GM12875 (cell line): Measurements from ENCODE around the gene UCHL5.

Experiments used
- H3K4me3 ChIP-seq: one replicate; pipeline ENCODE4 v1.5.1; 2011; ENCODE audit warnings: low read depth, low read length, control low read depth
- TF ChIP-seq, protein P1 (sequence below): IDR thresholded peaks from 2 replicates; pipeline ENCODE4 v1.5.1; 2011; ENCODE audit warnings: low read depth, mild to moderate bottlenecking, control low read depth, inconsistent platforms, low read length, moderate library complexity, borderline replicate concordance; ENCODE audit not compliant: insufficient read depth

UCHL5 gene

DNA sequence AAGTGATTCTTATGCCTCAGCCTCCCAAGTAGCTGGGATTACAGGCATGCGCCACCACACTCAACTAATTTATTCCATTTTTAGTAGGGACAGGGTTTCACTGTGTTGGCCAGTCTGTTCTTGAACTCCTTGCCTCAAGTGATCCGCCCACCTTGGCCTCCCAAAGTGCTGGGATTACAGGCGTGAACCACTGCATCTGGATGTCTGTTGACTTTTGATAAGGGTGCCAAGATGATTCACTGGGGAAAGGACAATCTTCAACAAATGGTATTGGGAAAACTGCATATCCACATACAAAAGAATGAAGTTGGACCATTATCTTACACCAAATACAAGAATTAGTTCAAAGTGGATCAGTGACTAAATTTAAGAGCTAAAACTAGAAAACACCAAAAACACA is 20.0 kb upstream of the UCHL5 start:
- no peak overlapping the region for H3K4me3 ChIP-seq
- TF ChIP-seq, protein P1, sequence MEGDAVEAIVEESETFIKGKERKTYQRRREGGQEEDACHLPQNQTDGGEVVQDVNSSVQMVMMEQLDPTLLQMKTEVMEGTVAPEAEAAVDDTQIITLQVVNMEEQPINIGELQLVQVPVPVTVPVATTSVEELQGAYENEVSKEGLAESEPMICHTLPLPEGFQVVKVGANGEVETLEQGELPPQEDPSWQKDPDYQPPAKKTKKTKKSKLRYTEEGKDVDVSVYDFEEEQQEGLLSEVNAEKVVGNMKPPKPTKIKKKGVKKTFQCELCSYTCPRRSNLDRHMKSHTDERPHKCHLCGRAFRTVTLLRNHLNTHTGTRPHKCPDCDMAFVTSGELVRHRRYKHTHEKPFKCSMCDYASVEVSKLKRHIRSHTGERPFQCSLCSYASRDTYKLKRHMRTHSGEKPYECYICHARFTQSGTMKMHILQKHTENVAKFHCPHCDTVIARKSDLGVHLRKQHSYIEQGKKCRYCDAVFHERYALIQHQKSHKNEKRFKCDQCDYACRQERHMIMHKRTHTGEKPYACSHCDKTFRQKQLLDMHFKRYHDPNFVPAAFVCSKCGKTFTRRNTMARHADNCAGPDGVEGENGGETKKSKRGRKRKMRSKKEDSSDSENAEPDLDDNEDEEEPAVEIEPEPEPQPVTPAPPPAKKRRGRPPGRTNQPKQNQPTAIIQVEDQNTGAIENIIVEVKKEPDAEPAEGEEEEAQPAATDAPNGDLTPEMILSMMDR, result no peak

DNA sequence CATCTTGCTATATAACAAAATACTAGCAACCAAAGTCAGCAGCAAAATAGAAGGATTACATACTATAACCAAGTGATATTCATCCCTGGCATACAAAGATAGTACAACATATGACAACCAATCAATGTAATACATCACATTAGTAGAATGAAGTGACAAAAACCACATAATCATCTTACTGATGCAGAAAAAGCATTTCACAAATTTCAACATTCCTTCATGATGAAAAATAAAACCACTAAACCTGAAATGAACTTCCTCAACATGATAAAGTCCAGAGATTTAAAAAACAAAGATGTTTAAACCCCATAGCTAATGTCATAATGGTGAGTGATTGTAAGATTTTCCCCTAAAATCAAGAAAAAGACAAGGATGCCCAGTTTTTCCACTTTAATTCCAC is 18.8 kb upstream of the UCHL5 start:
- no peak overlapping the region for H3K4me3 ChIP-seq
- TF ChIP-seq, protein P1, result no peak

DNA sequence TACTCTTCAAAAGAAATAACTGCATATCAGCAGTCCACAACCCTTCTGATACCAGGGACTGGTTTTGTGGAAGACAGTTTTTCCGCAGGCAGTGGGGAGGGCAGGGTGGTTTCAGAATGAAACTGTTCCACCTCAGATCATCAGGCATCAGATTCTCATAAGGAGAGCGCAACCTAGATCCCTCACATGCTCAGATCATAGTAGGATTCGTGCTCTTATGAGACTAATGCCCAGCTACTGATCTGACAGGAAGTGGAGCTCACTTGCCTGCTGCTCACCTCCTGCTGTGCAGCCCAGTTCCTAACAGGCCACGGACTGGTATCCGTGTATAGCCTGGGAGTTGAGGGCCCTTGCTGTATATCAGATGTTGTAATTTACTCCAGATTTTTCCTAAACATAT is 11.8 kb upstream of the UCHL5 start:
- H3K4me3 ChIP-seq, result no peak overlapping the region
- TF ChIP-seq, protein P1, result no peak

DNA sequence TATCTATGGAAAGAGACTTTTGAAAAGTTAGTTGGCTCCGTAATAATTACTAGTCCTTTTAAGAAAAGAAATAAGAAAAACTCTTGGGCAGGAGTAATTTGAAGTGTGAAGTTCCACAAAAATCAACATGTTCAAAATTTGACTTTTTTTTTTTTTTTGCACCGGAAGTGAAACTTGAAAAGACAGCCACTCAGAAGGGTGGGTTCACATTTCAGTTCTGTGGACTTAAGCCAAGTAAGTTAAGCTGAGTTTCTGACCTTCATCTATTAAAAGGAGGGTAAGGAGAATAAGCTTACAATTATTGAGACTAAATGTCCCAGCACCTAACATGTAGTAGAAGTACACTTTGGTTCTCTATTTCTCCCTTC is 11.2 kb upstream of the UCHL5 start:
- TF ChIP-seq, protein P1, result no peak
- H3K4me3 ChIP-seq, result no peak overlapping the region

DNA sequence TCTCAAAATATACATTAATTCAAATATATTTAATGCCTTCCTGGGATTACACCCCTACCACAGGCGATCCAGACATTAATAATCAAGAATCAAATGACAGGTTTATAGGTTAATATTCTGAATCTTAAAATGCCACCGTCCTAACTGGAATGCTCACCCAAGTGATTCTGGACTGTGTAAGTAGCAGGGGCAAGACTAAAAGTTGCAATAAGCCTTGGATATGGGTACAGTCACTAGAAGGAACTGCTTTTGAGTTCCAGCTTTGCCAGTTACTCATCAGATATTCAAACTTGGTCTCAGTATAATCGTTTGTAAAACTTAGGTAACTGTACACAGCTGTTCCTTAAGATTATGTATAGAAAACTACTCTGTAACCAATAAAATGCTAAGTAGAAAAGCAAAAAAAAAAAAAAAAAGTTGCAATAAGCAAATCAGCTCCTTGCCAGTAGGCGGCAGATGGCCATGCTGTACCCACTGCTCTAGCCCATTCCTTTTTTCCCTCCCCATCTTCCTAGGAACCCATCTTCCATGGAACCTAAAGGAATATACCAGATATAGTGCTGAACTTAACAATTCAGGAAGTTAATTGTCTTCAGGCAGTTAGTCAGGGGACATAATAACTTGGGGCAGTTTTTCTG is 10.7 kb upstream of the UCHL5 start:
- no peak overlapping the region for H3K4me3 ChIP-seq
- TF ChIP-seq, protein P1, result peak; percentile 49; the same call in 1 of the 2 replicates

DNA sequence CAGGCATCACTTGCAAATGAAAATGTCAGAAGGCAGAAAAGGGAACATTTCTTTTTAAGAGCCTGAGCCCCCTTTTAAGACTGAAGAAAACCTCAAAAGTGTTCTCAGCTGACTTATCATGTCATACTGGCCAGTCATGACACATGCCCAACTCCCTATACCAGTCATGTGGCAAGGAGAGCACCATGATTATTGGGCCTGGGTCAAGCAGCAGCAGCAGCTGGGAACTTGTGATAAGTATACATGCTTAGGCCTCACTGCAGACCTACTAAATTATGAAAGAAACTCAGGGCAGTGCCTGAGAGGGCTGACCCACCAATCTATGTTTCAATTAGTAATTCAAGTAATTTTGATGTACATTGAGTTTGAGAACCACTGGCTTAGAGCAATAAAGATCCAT is 8.9 kb upstream of the UCHL5 start:
- no peak overlapping the region for H3K4me3 ChIP-seq
- TF ChIP-seq, protein P1, result no peak

DNA sequence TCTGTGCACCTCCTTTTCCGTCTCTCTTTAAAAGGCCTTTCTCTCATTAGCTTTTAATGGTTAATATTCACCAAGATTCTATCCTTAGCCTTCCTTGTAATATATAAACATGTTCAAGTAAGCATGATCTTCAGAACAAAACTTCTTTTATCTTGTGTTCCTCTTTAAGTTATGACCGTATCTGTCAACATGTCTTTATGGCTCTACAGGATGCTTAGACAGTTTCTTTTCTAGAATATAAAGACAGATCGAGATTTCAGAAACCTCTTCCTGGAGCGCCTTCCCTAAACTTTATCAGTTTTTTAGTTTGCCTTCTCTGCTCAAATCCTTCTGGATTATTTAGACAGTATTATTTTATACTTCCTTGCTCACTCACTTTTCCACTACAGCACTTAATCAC is 7.4 kb upstream of the UCHL5 start:
- TF ChIP-seq, protein P1, result no peak
- H3K4me3 ChIP-seq, result no peak overlapping the region
